T-helper 1 cell (primary cell): Measurements from ENCODE around the gene FIBCD1.

Experiments used
- DNase-seq, 5 donors: peaks; one replicate each; pipeline ENCODE4 v3.0.0-alpha.2; 2012 to 2020

FIBCD1 gene

DNA sequence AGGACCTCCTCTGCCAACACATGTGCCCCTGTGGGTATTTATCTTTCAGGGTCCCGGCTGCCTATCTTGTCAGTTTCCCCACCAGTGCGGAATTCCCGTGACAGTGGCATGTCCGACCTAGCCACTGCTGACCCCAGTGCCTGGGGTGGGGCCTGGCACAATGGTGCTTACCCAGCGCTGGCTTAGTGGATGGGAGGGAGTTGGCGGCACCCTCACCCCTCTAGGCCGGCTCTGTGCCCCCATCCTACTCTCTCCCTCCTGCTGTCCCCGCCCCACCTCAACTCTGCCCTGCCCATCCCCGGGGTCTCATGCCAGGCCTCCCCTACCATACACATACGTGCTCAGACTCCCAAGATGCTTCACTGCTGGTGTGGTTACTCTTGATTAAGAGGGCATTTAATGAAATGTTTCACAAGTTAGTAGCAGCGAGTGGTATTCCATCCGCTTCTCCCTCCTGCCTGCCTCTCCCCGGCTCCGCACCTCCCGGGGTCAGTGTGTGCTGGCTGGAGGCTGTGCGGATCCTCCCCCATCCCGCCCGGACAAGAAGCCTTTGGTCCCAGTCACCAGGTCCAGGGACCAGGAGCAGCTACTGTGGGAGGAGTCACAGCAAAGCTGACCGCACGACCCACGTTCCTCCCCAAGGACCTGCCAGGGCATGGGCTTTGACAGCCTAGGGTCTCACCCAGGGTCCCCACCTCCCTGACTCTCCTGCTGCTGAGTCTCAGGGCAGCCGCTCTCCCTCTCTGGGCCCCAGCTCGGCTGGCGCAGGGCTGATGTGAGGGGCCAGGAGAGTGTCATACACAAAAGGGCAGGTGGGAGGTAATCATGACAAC, 32.9 kb downstream of the FIBCD1 start:
- DNase-seq = no peak

DNA sequence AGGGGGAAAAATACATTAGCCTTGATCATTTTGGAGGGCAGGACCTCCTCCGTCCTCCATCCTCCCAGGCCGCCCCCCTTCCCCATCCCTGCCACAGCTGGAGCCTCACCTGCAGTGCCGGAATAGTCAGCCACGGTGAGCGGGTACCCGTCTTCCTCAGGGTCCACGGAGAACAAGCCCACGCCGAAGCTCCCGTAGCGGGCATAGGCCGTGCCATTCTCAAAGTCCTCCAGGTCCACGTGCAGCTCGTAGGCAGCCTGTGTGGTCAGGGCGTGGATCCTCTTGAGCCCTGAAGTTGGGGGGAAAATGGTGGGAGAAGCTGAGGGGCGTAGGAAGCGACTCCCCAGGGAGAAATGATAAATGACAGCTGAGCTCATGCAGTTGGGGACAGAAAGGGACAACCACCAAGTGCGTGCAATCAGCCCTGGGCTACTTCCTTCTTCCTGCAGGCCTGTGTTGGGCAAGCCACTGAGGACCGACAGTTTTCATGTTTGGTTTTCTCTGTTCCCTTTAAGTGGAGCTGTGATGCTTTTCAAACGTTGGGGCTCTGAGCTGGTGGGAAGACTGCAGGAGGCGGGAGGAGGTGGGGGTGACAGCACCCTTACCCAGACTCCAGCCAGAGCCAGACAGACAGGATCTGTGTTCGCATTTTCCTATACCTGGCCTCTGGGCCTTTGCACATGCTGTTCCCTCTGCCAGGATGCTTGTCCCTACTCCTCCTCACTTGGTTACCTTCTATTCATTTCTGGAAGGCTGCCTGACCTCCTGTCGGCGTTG, 33.7 kb downstream of the FIBCD1 start:
- DNase-seq = no peak

DNA sequence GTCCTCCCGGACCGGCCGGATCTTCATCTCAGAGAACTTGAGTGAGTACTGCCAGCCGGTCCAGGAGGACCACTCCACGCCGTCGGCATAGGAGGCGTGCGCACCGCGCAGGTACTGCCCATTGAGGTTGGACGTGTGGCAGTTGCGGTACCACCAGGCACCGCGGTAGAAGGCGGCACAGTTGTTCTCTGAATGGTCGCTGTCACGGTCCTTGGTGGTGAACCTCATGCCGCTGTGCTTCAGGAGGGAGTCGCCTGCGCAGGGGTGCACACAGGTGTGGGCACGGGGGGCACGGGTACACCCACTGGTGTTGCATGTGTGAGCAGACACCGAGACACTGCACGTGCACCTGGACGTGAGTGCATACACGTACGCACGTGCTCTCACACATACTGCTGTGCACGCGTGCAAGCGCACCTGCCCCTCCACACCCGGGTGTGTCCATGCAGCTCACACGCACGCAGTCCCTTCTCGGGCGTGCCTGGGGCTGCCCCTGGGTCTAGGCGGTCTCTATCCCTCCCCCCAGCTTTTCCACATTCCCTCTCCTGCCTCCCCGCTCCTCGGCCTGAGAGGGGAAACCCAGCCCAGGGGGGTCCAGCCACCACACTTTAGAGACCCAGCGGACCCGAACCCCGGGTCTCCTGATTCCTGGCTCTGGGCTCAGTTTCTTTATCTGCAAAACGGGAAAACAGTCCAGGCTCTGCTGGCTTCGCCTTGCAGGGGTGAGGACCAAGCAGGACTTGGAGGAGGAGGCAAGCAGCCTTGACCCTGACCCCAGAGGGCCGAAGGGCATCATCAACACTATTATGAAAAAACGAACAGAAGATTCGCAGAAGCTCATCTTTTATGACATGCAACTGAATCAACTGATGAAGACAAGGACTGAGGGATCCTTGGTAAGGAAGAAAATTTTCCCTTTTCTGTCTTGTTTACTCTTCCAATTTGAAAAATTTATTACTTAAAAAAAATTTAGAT, 34.7 kb downstream of the FIBCD1 start:
- no peak for DNase-seq

DNA sequence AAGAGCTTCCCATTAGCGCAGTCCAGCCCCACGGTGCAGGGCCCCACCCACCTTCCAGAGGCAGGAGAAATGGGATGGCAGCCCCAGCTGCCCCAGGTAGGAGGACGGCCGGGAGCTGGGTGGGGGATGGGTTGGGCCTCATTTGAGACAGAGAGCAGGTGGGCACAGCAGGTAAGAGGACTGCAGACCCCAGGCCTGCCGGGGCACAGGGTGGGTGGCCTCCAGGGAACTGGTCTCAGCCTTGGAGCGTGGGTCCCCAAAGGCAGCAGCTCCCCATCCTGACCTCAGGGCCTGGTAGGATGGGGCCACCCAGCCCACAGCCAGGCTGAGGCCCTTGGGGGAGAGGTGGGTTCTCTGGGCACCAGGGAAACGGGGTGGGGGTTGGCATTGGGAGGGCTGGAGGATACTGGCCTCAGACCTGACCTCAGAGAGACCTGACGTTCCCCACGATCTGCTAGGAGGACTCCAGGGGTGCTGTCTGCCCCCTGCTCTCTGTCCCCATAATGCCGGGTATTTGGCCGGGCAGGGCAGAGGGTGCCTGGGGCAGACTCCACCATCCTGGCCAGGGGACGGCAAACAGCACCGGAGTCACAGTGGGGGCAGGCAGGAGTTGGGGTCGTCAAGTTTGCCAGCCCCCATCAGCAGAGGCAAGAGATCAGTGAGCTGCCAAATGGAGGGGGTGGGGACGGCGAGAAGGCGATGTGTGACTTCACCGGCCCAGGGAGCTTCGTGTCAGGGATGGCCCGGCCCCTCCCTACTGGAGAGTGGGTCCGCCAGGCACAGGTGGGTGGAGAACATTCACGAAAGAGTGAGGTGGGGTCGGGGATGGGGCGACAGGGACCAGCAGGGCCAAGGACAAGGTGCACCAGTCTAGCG, 35.6 kb downstream of the FIBCD1 start:
- DNase-seq = no peak

DNA sequence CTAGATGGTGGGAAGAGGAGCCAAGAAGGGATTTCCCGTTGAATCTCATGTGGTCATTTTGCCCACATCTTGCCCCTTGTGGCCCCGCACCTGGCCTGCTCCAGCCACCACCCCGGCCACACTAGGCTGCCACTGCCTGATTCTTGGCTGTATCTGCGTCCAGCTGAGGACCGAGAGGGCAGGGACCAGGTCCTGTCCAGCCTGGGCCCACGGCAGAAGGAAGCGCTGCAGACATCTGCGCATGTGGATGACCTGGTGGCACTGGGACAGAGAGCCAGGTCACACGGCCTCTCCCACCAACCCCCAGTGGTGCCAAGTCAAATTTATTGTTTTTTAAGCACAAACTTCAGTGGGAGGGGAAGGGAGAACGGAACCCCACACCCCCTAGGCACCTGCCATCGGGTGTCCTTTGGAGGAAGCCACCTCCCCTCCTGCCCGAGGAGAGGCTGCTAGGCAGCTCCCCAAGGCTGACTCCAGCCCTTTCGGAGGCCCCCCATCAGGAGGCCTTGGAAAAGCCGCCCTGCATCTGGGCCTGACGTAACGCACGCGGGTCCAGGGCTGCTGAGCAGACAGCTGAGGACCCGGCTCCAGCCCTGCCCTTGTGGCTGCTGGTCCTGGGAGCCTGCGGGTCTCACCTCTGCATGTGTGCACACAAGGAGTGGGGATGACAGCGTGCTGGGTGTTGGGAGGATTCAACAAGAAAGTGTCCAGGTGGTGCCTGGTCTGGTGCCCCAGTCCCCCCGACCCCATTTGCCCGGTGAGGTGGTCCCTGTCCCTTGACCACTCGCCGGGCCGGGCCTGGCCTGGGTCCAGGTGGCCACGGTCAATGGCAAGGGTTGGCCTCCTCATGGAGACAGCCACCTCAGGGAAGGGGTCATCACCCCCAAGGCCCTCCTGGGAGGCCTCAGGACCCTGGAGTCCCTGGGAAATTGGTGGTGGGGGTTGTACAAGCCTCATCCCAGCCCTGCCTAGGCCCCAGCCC, 36.6 kb downstream of the FIBCD1 start:
- no peak for DNase-seq

DNA sequence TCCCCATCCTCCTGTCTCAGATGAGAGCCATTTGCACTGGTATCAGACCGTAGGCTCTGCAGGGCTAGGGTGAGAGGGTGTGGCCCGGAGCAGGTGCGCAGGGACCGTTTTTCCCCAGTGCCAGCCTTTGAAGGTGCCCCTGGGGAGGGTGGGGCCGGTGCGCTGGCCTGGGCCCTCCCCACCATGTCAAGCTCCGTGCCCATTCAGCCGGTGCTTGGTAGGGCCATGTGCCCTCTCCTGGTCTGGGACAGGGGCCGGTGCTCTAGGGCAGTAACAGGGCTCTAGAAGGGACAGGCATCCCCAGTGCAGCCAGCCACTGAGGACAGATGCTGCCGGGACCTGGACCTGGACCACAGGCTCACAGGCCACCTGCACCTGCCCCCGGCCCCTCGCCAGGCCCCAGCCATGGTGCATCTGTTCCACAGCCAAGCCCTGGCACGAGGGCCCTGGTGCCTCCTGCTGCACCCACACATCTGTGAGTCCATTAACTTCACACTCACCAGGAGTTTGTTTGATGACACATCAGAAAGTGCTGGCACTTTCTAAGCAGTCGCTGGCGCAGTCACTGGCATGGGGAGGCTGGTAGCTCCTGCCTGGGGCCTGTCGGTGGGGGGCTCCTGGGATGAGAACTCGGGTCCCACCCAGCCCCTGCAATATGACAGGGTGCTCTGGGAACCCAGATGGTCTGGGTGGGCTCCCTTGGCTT, 37.4 kb downstream of the FIBCD1 start:
- DNase-seq = no peak

DNA sequence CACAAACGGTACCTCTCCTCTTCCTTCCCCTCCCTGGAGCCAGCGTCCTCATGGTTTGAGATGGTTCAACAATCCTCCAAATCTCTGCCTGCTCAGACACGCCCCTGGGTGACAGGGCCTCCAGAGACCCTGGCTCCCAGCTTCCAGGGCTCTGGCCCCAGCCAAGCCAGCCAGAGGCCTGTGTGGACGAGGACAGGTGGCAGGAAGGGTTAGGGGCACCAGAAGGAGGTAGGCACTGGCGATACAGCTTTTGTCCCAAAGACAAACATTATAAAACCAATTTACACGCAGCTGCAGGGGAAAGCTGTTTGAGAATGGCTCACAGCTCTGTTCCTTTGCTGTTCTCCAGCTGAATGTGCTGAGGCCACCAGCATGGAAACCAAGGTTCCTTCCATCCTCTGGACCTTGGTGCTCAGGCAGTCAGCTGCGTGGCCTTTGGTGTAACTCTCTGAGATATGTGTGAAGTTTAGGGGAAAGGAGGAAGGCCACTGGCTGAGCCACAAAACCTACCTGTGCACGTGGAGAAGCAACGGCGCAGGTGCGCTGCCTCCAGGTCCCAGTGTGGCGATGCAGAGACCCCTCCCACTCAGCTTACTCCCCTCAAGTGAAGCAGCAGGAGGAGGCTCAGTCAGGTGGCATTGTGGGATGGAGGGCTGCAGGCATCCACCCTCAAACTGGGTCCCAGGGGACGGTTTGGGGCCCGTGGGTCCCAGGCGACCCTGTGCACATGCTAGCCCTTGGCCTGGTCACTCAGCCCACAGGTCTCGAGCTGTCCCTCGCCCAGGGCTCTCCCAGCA, 38.1 kb downstream of the FIBCD1 start:
- no peak for DNase-seq

DNA sequence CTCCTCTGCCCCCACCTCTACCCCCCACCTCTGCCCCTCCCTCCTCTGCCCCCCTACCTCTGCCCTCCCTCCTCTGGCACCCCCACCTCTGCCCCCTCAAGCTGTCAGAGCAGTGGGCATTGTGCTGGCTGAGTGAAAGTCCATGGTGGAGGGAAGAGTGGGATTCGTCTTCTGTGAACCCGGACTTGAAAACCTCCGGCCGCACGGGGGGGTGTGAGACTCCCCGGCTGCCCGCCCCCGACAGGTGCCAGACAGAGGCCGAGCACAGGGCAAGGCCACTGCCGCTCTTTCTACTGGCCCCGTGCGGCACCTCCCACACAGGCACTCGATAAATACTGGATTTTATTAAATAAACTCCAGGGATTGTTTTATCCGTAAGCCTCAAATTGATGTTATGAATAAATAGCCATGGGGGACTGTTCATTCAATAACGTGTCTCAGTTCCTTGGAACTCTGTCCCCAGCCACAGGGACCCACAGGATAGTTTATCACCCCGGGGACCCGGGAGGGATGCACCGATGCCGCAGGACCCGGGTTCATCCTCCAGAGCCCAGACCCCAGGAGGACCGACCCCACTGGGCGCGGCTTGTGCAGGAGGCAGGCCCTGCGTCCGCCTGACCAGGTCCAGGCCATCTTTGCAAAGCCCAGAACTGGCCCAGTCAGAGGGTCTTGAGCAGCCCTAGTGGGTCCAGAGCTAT, 39.8 kb downstream of the FIBCD1 start:
- no peak for DNase-seq

DNA sequence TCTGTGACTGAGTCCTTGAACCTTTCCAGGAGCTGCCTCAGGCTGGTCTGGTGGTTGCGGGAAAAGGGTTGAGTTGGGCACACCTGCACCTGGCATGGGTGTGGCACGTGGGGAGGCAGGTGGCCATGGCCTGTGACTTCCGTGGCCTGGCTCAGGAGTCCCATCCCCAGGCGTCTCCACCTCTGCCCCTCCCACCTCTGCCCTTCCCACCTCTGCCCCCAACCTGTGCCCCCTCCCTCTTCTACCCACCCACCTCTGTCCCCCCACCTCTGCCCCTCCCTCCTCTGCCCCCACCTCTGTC, 40.5 kb downstream of the FIBCD1 start:
- DNase-seq = no peak

DNA sequence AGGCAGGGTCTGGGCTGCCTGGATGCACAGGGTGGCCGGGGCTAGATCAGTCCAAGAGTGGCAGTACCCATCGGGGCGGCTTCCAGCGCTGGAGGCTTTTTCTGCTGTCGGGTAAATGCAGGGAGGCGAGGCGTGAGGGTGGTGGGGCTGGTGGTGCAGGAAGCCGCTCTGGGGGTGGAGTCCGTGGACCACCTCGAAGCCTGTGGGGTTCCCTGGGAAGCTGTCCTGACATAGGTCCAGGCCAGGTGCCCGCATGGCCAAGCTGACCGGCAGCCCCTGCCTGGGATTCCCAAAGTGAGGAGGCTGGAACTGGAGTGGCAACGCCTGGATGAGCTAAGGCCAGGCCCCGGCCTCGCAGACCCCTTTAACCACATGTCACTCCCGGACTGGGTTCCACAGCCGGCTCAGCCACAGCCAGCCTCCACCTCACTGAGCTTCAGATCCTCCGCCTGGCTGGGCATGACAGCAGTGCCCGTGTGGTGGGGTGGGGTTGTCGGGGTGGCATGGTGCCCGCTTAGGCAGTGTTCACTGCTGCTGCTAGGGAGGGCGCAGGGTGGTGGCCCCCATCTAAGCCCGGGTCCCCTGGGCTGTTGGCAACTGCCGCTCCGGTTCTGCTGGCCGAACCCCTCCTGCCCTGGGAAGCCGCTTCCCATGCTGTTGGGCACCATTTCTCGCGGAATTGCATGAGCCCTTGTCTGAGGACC, 41.0 kb downstream of the FIBCD1 start:
- no peak for DNase-seq

DNA sequence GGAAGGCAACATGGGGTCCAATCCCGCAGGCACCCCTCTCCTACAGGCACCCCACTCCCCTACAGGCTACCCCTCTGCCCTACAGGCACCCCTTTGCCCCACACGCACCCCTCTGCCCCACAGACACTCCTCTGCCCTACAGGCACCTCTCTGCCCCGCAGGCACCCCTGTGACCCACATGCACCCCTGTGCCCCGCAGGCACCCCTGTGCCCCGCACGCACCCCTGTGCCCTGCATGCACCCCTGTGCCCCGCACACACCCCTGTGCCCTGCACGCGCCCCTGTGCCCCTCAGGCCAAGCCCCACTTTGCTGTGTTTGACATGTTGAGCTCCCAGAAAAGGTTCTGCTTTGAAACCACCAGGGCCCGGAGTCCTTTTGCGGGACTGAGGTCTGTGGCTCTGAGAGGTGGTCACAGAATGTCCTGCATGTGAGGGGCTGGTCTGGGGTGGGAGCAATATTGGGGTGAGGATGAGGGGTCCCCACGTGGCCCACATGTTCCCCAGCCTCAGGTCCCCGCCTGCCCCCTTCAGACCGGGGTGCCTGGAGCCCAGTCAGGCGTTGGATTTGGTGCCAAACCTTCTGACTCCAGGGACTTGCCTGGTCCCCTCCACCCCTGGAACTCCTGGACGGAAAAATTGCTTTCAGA, 41.8 kb downstream of the FIBCD1 start:
- no peak for DNase-seq

DNA sequence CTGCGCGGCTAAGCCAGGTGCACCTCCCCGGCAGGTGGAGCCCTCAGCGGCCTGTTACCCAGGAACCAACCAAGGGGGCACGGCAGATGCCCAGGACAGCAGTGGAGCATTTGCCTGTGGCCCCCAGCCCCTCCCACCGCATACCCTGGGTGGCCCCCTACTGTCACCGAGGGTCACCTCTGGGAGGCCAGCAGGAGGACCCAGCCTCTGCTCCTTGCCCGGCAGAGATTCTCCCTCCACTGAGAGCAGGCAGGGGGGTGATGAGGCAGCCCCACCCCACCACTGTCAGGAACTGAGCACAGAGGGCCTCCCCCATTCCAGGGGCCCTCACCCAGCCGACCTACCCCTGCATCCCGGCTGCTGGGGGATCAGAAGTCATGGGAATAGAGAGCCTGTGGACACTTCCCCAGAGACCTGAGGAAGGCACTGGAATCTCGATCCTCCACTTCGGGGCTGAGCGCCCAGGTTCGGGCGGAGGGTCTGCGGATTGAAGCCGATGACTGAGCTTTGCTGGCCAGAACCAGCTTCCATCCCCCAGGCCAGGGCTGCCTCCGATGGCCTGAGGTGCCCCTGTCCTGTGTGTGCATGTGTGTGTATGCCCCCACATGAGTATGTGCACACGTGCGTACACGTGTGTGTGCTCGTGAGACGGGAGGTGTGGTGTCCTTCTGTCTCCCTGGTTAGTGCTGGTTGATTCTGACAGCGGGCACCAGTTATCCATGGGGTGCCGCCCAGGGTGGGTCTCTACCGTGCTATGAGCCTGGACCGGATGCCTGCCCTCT, 42.6 kb downstream of the FIBCD1 start, which contains the start of gene QRFP:
TSS of gene QRFP (minus strand) at position 580 of the 782 bp plus-strand sequence. CDS start 2,974 bp downstream, outside the sequence.
- DNase-seq = no peak

DNA sequence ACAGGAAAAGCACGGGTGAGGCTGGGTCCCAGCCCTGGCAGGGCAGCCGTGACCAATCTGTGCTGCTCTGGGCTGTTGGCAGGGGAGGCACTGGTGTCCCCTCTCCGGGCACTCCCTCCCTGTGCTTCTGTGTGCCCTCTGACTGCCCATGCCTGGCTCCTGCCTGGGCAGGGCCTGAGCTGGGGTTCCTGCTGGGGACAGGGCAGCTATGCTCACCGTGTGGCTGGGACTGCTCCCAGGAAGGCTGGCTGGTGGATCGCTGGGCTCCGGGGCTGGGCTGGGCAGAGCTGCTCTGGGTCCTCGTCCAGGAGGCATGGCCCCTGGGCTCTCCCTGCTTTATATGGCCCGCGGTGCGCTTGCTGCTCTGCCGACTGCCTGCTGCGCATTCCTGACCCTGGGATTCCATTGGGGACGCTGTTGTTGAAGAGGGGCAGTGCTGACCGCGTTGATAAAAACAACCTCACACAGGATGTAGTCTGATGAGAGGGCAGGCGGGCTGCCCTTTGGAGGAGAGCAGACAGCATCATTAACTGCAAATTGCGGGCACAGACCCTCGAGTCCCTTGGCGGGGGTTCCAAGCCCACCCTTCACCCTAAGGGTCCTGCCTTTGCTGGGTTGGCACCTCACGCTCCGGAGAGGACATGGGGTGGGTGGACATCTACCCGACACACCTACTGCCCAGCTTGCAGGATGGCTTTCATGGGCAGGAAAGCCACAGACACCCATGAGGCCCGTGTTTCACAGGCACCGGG, 43.4 kb downstream of the FIBCD1 start:
- no peak for DNase-seq

DNA sequence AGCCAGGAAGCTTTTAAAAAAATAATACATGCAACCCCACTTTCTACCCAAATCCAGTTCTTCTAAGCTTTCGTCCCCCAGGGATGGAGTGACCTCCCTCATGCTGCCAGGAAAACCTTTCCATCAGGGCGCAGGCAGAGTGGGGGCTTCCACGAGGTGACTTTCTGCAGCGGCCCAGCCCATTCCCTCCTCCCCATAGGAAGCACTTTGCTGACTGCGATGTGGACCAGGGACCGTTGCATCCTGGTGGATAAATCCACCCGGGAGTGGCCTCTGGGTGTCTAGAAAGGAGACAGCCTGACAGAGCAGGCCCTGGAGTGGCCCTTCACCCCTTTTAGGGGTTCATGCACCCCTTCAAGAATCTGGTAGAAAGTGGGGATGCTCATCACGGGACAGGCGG, 44.0 kb downstream of the FIBCD1 start:
- DNase-seq = no peak

DNA sequence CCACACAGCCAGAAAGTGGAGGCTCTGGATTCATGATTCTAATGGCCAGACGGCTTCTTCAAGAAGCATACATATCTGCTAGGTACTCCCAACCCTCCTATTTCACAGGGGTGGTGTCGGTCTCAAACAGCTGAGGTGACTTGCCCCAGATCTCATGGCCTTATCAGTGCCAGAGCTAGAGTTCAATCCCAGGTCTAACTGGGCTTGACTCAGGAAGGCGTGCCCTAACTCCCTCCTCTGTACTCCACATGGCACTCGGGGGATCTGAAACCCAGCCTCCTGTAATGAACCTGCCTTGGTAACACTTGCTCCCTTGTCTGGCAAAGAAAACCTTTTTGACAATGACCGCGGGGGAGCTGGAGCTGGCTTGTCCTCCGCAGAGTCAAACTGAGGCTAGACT, 44.5 kb downstream of the FIBCD1 start:
- DNase-seq = no peak
